Prostate gland (tissue), 2 donors: ENCODE measurements around the gene ERCC5.

Experiments used
- CTCF ChIP-seq, 4 experiments: fragments of 200-600 bp in 2 of 4; fragments of 450-650 bp in 2 of 4; sonication (generic) in 2 of 4; IDR thresholded peaks; 1 replicate in 3 of 4; 2 replicates in 1 of 4; pipeline ENCODE4 v1.5.1; 2016 to 2019; ENCODE audit warnings: antibody characterized with exemption in 4 of 4, mild to moderate bottlenecking in 2 of 4, moderate library complexity in 2 of 4
- POLR2A ChIP-seq: fragments of 450-650 bp; IDR thresholded peaks from one replicate; pipeline ENCODE4 v1.6.1; 2016; ENCODE audit warnings: antibody characterized with exemption, mild to moderate bottlenecking
- POLR2AphosphoS5 ChIP-seq: sonication (generic); formaldehyde crosslinking; IDR thresholded peaks from one replicate; pipeline ENCODE4 v1.6.1; 2017; ENCODE audit warnings: antibody characterized with exemption

GRCh38 chr13:102868366-102868936 lies 22.6 kb downstream of the ERCC5 start:
- TF ChIP-seq POLR2AphosphoS5, result no peak
- TF ChIP-seq POLR2A, result no peak
- TF ChIP-seq CTCF (IDR thresholded peaks at IDR 0.05), result no peak
